ENCODE measurements around the gene S100A10.
A peak's percentile ranks its signal among the peaks of the same experiment; 100 is the strongest.

Gene S100A10

GRCh38 chr1:151967091-151967490 lies 26.6 kb downstream of the S100A10 start:
- H3K36me3 ChIP-seq (ENCODE audit: control insufficient read depth in 2 of 2, insufficient read depth in 2 of 2, low read length in 2 of 2), result no peaks in the 10 kb centered on the region
- H3K27me3 ChIP-seq (ENCODE audit: control insufficient read depth in 2 of 2, insufficient read depth in 2 of 2, low read length in 2 of 2), result no peaks in the 10 kb centered on the region
- no peak overlapping the region for H3K9ac ChIP-seq (ENCODE audit: low read depth in 1 of 2, low read length in 2 of 2)
- H3K4me3 ChIP-seq (ENCODE audit: low read length in 2 of 2), result no peak overlapping the region
- H3K9me3 ChIP-seq (ENCODE audit: control insufficient read depth in 2 of 2, low read length in 2 of 2), result no peaks in the 10 kb centered on the region
- H3K27ac ChIP-seq (ENCODE audit: low read depth in 2 of 2, low read length in 2 of 2), result no peak overlapping the region
- peaks cover 12 to 21% of the 10 kb centered on the region in 2 donors for H3K4me1 ChIP-seq (ENCODE audit: control insufficient read depth in 2 of 2, insufficient read depth in 2 of 2, low read length in 2 of 2)

GRCh38 chr1:151966061-151966460 lies 27.6 kb downstream of the S100A10 start:
- H3K4me1 ChIP-seq (ENCODE audit: control insufficient read depth in 2 of 2, insufficient read depth in 2 of 2, low read length in 2 of 2), result peaks cover 15 to 31% of the 10 kb centered on the region in 2 donors
- H3K9me3 ChIP-seq (ENCODE audit: control insufficient read depth in 2 of 2, low read length in 2 of 2), result no peaks in the 10 kb centered on the region
- H3K9ac ChIP-seq (ENCODE audit: low read depth in 1 of 2, low read length in 2 of 2), result no peak overlapping the region
- H3K36me3 ChIP-seq (ENCODE audit: control insufficient read depth in 2 of 2, insufficient read depth in 2 of 2, low read length in 2 of 2), result no peaks in the 10 kb centered on the region
- no peak overlapping the region for H3K4me3 ChIP-seq (ENCODE audit: low read length in 2 of 2)
- H3K27me3 ChIP-seq (ENCODE audit: control insufficient read depth in 2 of 2, insufficient read depth in 2 of 2, low read length in 2 of 2), result no peaks in the 10 kb centered on the region
- no peak overlapping the region for H3K27ac ChIP-seq (ENCODE audit: low read depth in 2 of 2, low read length in 2 of 2)

- Histone ChIP-seq H3K27me3 (ENCODE audit: control insufficient read depth in 2 of 2, insufficient read depth in 2 of 2, low read length in 2 of 2) (no peaks in the 10 kb centered on the region), H3K27ac (ENCODE audit: low read depth in 2 of 2, low read length in 2 of 2) (no peak overlapping the region), H3K4me1 (ENCODE audit: control insufficient read depth in 2 of 2, insufficient read depth in 2 of 2, low read length in 2 of 2) (peaks cover 19 to 31% of the 10 kb centered on the region in 2 donors), H3K9me3 (ENCODE audit: control insufficient read depth in 2 of 2, low read length in 2 of 2) (no peaks in the 10 kb centered on the region), H3K36me3 (ENCODE audit: control insufficient read depth in 2 of 2, insufficient read depth in 2 of 2, low read length in 2 of 2) (no peaks in the 10 kb centered on the region), H3K9ac (ENCODE audit: low read depth in 1 of 2, low read length in 2 of 2) (no peak overlapping the region), H3K4me3 (ENCODE audit: low read length in 2 of 2) (no peak overlapping the region)
Observed at GRCh38 chr1:151964510-151964909, 29.1 kb downstream of the S100A10 start.

GRCh38 chr1:151963288-151963687 lies 30.4 kb downstream of the S100A10 start:
- no peaks in the 10 kb centered on the region for H3K9me3 ChIP-seq (ENCODE audit: control insufficient read depth in 2 of 2, low read length in 2 of 2)
- H3K4me3 ChIP-seq (ENCODE audit: low read length in 2 of 2), result no peak overlapping the region
- no peaks in the 10 kb centered on the region for H3K36me3 ChIP-seq (ENCODE audit: control insufficient read depth in 2 of 2, insufficient read depth in 2 of 2, low read length in 2 of 2)
- no peak overlapping the region for H3K9ac ChIP-seq (ENCODE audit: low read depth in 1 of 2, low read length in 2 of 2)
- no peak overlapping the region for H3K27ac ChIP-seq (ENCODE audit: low read depth in 2 of 2, low read length in 2 of 2)
- H3K27me3 ChIP-seq (ENCODE audit: control insufficient read depth in 2 of 2, insufficient read depth in 2 of 2, low read length in 2 of 2), result no peaks in the 10 kb centered on the region
- H3K4me1 ChIP-seq (ENCODE audit: control insufficient read depth in 2 of 2, insufficient read depth in 2 of 2, low read length in 2 of 2), result peaks cover 16 to 29% of the 10 kb centered on the region in 2 donors

GRCh38 chr1:151961833-151962232 lies 31.8 kb downstream of the S100A10 start:
- Histone ChIP-seq H3K27me3 (ENCODE audit: control insufficient read depth in 2 of 2, insufficient read depth in 2 of 2, low read length in 2 of 2) (no peaks in the 10 kb centered on the region), H3K9me3 (ENCODE audit: control insufficient read depth in 2 of 2, low read length in 2 of 2) (no peaks in the 10 kb centered on the region), H3K4me1 (ENCODE audit: control insufficient read depth in 2 of 2, insufficient read depth in 2 of 2, low read length in 2 of 2) (peaks cover 9 to 22% of the 10 kb centered on the region in 2 donors), H3K36me3 (ENCODE audit: control insufficient read depth in 2 of 2, insufficient read depth in 2 of 2, low read length in 2 of 2) (no peaks in the 10 kb centered on the region), H3K9ac (ENCODE audit: low read depth in 1 of 2, low read length in 2 of 2) (peak overlapping the region; percentile 15 to 17), H3K27ac (ENCODE audit: low read depth in 2 of 2, low read length in 2 of 2) (peak overlapping the region; percentile 23 to 69), H3K4me3 (ENCODE audit: low read length in 2 of 2) (no peak overlapping the region)

GRCh38 chr1:151960780-151961513 lies 32.7 kb downstream of the S100A10 start:
- no peaks in the 10 kb centered on the region for H3K36me3 ChIP-seq (ENCODE audit: control insufficient read depth in 2 of 2, insufficient read depth in 2 of 2, low read length in 2 of 2)
- peak overlapping the region in 1 of 2 donors; percentile 15 for H3K9ac ChIP-seq (ENCODE audit: low read depth in 1 of 2, low read length in 2 of 2)
- peak overlapping the region; percentile 23 to 69 for H3K27ac ChIP-seq (ENCODE audit: low read depth in 2 of 2, low read length in 2 of 2)
- H3K9me3 ChIP-seq (ENCODE audit: control insufficient read depth in 2 of 2, low read length in 2 of 2), result no peaks in the 10 kb centered on the region
- no peaks in the 10 kb centered on the region for H3K27me3 ChIP-seq (ENCODE audit: control insufficient read depth in 2 of 2, insufficient read depth in 2 of 2, low read length in 2 of 2)
- H3K4me3 ChIP-seq (ENCODE audit: low read length in 2 of 2), result no peak overlapping the region
- peaks cover 9 to 22% of the 10 kb centered on the region in 2 donors for H3K4me1 ChIP-seq (ENCODE audit: control insufficient read depth in 2 of 2, insufficient read depth in 2 of 2, low read length in 2 of 2)

GRCh38 chr1:151958959-151959358 lies 34.7 kb downstream of the S100A10 start:
- no peaks in the 10 kb centered on the region for H3K36me3 ChIP-seq (ENCODE audit: control insufficient read depth in 2 of 2, insufficient read depth in 2 of 2, low read length in 2 of 2)
- no peak overlapping the region for H3K9ac ChIP-seq (ENCODE audit: low read depth in 1 of 2, low read length in 2 of 2)
- peaks cover 7 to 22% of the 10 kb centered on the region in 2 donors for H3K4me1 ChIP-seq (ENCODE audit: control insufficient read depth in 2 of 2, insufficient read depth in 2 of 2, low read length in 2 of 2)
- no peak overlapping the region for H3K4me3 ChIP-seq (ENCODE audit: low read length in 2 of 2)
- H3K9me3 ChIP-seq (ENCODE audit: control insufficient read depth in 2 of 2, low read length in 2 of 2), result no peaks in the 10 kb centered on the region
- H3K27ac ChIP-seq (ENCODE audit: low read depth in 2 of 2, low read length in 2 of 2), result no peak overlapping the region
- no peaks in the 10 kb centered on the region for H3K27me3 ChIP-seq (ENCODE audit: control insufficient read depth in 2 of 2, insufficient read depth in 2 of 2, low read length in 2 of 2)

- Histone ChIP-seq H3K27ac (ENCODE audit: low read depth in 2 of 2, low read length in 2 of 2) (no peak overlapping the region), H3K9me3 (ENCODE audit: control insufficient read depth in 2 of 2, low read length in 2 of 2) (no peaks in the 10 kb centered on the region), H3K9ac (ENCODE audit: low read depth in 1 of 2, low read length in 2 of 2) (no peak overlapping the region), H3K4me1 (ENCODE audit: control insufficient read depth in 2 of 2, insufficient read depth in 2 of 2, low read length in 2 of 2) (peaks cover 7 to 17% of the 10 kb centered on the region in 2 donors), H3K36me3 (ENCODE audit: control insufficient read depth in 2 of 2, insufficient read depth in 2 of 2, low read length in 2 of 2) (no peaks in the 10 kb centered on the region), H3K27me3 (ENCODE audit: control insufficient read depth in 2 of 2, insufficient read depth in 2 of 2, low read length in 2 of 2) (no peaks in the 10 kb centered on the region), H3K4me3 (ENCODE audit: low read length in 2 of 2) (no peak overlapping the region)
Observed at GRCh38 chr1:151956957-151957497, 36.6 kb downstream of the S100A10 start.

- Histone ChIP-seq H3K9me3 (ENCODE audit: control insufficient read depth in 2 of 2, low read length in 2 of 2) (no peaks in the 10 kb centered on the region), H3K4me3 (ENCODE audit: low read length in 2 of 2) (peak overlapping the region; percentile 33 to 56), H3K4me1 (ENCODE audit: control insufficient read depth in 2 of 2, insufficient read depth in 2 of 2, low read length in 2 of 2) (peaks cover 0 to 3% of the 10 kb centered on the region in 2 donors), H3K9ac (ENCODE audit: low read depth in 1 of 2, low read length in 2 of 2) (peak overlapping the region; percentile 30 to 41), H3K27me3 (ENCODE audit: control insufficient read depth in 2 of 2, insufficient read depth in 2 of 2, low read length in 2 of 2) (no peaks in the 10 kb centered on the region), H3K36me3 (ENCODE audit: control insufficient read depth in 2 of 2, insufficient read depth in 2 of 2, low read length in 2 of 2) (no peaks in the 10 kb centered on the region), H3K27ac (ENCODE audit: low read depth in 2 of 2, low read length in 2 of 2) (peak overlapping the region; percentile 52 to 71)
Observed at GRCh38 chr1:151953409-151954094, 40.1 kb downstream of the S100A10 start.

- Histone ChIP-seq H3K27me3 (ENCODE audit: control insufficient read depth in 2 of 2, insufficient read depth in 2 of 2, low read length in 2 of 2) (no peaks in the 10 kb centered on the region), H3K9me3 (ENCODE audit: control insufficient read depth in 2 of 2, low read length in 2 of 2) (no peaks in the 10 kb centered on the region), H3K27ac (ENCODE audit: low read depth in 2 of 2, low read length in 2 of 2) (no peak overlapping the region), H3K4me1 (ENCODE audit: control insufficient read depth in 2 of 2, insufficient read depth in 2 of 2, low read length in 2 of 2) (peaks cover 0 to 3% of the 10 kb centered on the region in 2 donors), H3K4me3 (ENCODE audit: low read length in 2 of 2) (peak overlapping the region in 1 of 2 donors; percentile 56), H3K36me3 (ENCODE audit: control insufficient read depth in 2 of 2, insufficient read depth in 2 of 2, low read length in 2 of 2) (no peaks in the 10 kb centered on the region), H3K9ac (ENCODE audit: low read depth in 1 of 2, low read length in 2 of 2) (peak overlapping the region in 1 of 2 donors; percentile 17)
Observed at GRCh38 chr1:151952811-151953210, 40.8 kb downstream of the S100A10 start.

All from mucosa of rectum (tissue), 2 donors.